Measurements from ENCODE around the gene ABCC6.

The ABCC6 gene

DNA sequence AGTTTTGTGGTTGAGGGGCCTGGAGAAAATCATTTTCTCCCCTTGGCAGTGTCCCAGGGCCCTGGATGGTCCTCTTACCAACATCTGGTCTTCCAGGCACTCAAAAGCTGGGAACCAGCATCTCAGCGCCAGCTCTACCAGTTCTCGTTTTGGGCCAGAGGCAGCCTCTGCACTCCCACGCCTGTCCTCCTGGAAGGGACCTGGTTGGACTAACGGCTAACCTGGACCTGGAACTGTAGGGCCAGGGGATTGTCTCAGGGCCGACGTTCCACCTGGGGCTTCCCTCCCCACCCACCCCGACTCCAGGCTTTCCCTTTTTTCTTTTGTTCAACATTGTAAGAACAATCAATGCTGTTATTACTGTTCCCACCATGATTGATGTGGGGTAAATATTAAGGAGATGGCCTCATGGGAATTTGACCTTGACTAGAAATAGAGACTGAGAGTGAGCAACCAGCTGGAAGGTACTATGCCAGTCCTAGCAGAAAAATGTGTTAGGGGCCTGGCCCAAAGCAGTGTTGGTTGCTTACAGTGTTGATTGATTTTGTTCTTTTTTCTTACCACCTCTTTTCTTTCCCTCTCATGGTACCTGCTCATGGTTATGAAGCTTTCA lies 81.4 kb downstream of the ABCC6 start:
- H3K9me3 ChIP-seq (ENCODE audit: insufficient read depth, low read length): no peaks in the 10 kb centered on the region
- H3K4me2 ChIP-seq (ENCODE audit: low read depth, low read length, poor library complexity, severe bottlenecking): no peak overlapping the region
- H2AFZ ChIP-seq (ENCODE audit: low read depth, low read length, severe bottlenecking): no peak overlapping the region
- H3F3A ChIP-seq (ENCODE audit: insufficient read depth): no peaks in the 10 kb centered on the region
- no peaks in the 10 kb centered on the region for H3K9me2 ChIP-seq (replicated peaks; ENCODE audit: insufficient read depth, low read length)
- H3K27me3 ChIP-seq (ENCODE audit: low read length): no peaks in the 10 kb centered on the region
- H3K9ac ChIP-seq (ENCODE audit: low read length): no peak overlapping the region
- TF ChIP-seq, protein P1, sequence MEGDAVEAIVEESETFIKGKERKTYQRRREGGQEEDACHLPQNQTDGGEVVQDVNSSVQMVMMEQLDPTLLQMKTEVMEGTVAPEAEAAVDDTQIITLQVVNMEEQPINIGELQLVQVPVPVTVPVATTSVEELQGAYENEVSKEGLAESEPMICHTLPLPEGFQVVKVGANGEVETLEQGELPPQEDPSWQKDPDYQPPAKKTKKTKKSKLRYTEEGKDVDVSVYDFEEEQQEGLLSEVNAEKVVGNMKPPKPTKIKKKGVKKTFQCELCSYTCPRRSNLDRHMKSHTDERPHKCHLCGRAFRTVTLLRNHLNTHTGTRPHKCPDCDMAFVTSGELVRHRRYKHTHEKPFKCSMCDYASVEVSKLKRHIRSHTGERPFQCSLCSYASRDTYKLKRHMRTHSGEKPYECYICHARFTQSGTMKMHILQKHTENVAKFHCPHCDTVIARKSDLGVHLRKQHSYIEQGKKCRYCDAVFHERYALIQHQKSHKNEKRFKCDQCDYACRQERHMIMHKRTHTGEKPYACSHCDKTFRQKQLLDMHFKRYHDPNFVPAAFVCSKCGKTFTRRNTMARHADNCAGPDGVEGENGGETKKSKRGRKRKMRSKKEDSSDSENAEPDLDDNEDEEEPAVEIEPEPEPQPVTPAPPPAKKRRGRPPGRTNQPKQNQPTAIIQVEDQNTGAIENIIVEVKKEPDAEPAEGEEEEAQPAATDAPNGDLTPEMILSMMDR (IDR thresholded peaks at IDR 0.05; ENCODE audit: insufficient read depth, low read length, poor library complexity, severe bottlenecking): no peak
- TF ChIP-seq EZH2phosphoT487 (conservative IDR thresholded peaks at IDR 0.05; ENCODE audit: low read length): no peak
- H3K36me3 ChIP-seq (ENCODE audit: low read length): no peaks in the 10 kb centered on the region; the same call in 1 of the 2 replicates
- no peak overlapping the region for H3K4me3 ChIP-seq (ENCODE audit: insufficient read depth, low read length, poor library complexity, severe bottlenecking)
- no peak overlapping the region for H3K27ac ChIP-seq (ENCODE audit: low read depth, low read length)
- no peaks in the 10 kb centered on the region for H3K79me2 ChIP-seq (ENCODE audit: insufficient read depth, low read length)
- no peaks in the 10 kb centered on the region for H4K20me1 ChIP-seq (ENCODE audit: low read depth, low read length)

DNA sequence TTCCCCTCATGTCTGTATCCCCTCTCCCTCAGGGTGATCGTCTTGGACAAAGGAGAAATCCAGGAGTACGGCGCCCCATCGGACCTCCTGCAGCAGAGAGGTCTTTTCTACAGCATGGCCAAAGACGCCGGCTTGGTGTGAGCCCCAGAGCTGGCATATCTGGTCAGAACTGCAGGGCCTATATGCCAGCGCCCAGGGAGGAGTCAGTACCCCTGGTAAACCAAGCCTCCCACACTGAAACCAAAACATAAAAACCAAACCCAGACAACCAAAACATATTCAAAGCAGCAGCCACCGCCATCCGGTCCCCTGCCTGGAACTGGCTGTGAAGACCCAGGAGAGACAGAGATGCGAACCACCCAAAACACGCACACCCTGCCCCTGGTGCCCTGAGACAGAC lies 82.2 kb downstream of the ABCC6 start:
- H3F3A ChIP-seq (ENCODE audit: insufficient read depth): no peaks in the 10 kb centered on the region
- no peak overlapping the region for H3K4me2 ChIP-seq (ENCODE audit: low read depth, low read length, poor library complexity, severe bottlenecking)
- no peaks in the 10 kb centered on the region; the same call in 1 of the 2 replicates for H3K36me3 ChIP-seq (ENCODE audit: low read length)
- H3K9ac ChIP-seq (ENCODE audit: low read length): no peak overlapping the region
- H3K27me3 ChIP-seq (ENCODE audit: low read length): no peaks in the 10 kb centered on the region
- no peaks in the 10 kb centered on the region for H3K9me3 ChIP-seq (ENCODE audit: insufficient read depth, low read length)
- H3K4me3 ChIP-seq (ENCODE audit: insufficient read depth, low read length, poor library complexity, severe bottlenecking): no peak overlapping the region
- no peak overlapping the region for H2AFZ ChIP-seq (ENCODE audit: low read depth, low read length, severe bottlenecking)
- H3K79me2 ChIP-seq (ENCODE audit: insufficient read depth, low read length): no peaks in the 10 kb centered on the region
- H4K20me1 ChIP-seq (ENCODE audit: low read depth, low read length): no peaks in the 10 kb centered on the region
- H3K9me2 ChIP-seq (replicated peaks; ENCODE audit: insufficient read depth, low read length): no peaks in the 10 kb centered on the region
- no peak for TF ChIP-seq EZH2phosphoT487 (conservative IDR thresholded peaks at IDR 0.05; ENCODE audit: low read length)
- TF ChIP-seq, protein P1 (IDR thresholded peaks at IDR 0.05; ENCODE audit: insufficient read depth, low read length, poor library complexity, severe bottlenecking): no peak
- no peak overlapping the region for H3K27ac ChIP-seq (ENCODE audit: low read depth, low read length)

DNA sequence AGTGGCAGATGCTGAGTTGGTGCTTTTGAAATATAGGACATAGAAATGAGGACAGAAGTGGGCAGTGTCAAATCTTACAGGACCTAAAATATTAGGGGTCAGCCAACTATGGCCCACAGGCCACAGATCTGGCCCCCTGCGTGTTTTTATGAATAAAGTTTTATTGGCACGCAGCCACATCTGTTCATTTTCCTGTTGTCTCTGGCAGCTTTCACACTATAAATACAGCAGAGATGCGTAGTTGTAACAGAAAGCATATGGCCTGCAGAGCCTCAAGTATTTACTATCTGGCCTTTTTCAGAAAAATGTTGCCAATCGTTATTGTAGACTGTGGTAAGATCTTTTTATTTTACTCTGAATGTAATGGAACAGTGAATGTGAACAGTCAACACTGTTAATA lies 82.8 kb downstream of the ABCC6 start:
- H3K79me2 ChIP-seq (ENCODE audit: insufficient read depth, low read length): no peaks in the 10 kb centered on the region
- H3K9me2 ChIP-seq (replicated peaks; ENCODE audit: insufficient read depth, low read length): no peaks in the 10 kb centered on the region
- no peak overlapping the region for H2AFZ ChIP-seq (ENCODE audit: low read depth, low read length, severe bottlenecking)
- no peak overlapping the region for H3K4me2 ChIP-seq (ENCODE audit: low read depth, low read length, poor library complexity, severe bottlenecking)
- H3K36me3 ChIP-seq (ENCODE audit: low read length): no peaks in the 10 kb centered on the region; the same call in 1 of the 2 replicates
- no peaks in the 10 kb centered on the region for H3K9me3 ChIP-seq (ENCODE audit: insufficient read depth, low read length)
- no peak overlapping the region for H3K4me3 ChIP-seq (ENCODE audit: insufficient read depth, low read length, poor library complexity, severe bottlenecking)
- H3K27ac ChIP-seq (ENCODE audit: low read depth, low read length): no peak overlapping the region
- H4K20me1 ChIP-seq (ENCODE audit: low read depth, low read length): no peaks in the 10 kb centered on the region
- H3F3A ChIP-seq (ENCODE audit: insufficient read depth): no peaks in the 10 kb centered on the region
- TF ChIP-seq, protein P1 (IDR thresholded peaks at IDR 0.05; ENCODE audit: insufficient read depth, low read length, poor library complexity, severe bottlenecking): no peak
- TF ChIP-seq EZH2phosphoT487 (conservative IDR thresholded peaks at IDR 0.05; ENCODE audit: low read length): no peak
- no peak overlapping the region for H3K9ac ChIP-seq (ENCODE audit: low read length)
- H3K27me3 ChIP-seq (ENCODE audit: low read length): no peaks in the 10 kb centered on the region
